Measurements from ENCODE around the gene SSC5D. TPM values are rescaled to one million over a fixed set of nuclear protein-coding genes. Genes with fewer than 3 reads are reported as not detected.

The SSC5D gene
- total and polyA plus RNA-seq, 2 experiments from 2014 or later, result 0.23 to 0.69 TPM

DNA sequence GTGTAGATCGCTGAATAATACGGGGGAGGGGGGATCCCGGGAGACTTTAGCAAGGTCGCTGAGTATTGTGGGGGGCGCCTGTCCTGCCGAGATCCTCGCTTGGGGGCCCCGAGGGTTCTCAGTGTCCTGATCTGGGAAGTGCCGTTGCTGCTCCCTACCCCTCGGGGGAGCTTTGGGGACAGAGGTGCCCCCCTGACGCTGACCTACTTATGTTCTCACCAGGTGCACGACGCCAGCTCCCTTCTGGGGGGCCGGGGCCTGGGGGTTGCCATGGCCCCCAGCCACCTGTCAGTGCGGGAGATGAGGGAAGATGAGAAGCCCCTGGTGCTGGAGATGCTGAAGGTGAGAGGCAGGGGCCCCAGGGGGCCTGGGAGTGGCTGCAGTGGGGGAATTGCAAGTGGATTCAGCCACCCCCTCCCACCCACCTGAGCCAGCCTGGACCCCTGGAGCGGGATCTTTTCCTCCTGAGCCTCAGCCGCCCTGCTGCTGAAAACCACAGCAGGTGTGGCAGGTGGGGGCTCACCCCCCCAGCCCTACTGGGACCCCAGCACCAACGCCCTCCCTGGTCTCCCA is 2.7 kb upstream of the SSC5D start:
- Mint-ChIP-seq H3K27ac (peak overlapping the region; percentile 97), H3K36me3 (ENCODE audit: low read depth) (no peaks in the 10 kb centered on the region; the same call in 2 of the 3 replicates), H3K27me3 (ENCODE audit: insufficient read depth, low read depth, poor library complexity) (peaks cover 14% of the 10 kb centered on the region), H3K4me1 (peaks cover 27% of the 10 kb centered on the region), H3K4me3 (peak overlapping the region; percentile 91), H3K9me3 (no peaks in the 10 kb centered on the region; the same call in 2 of the 3 replicates)
- Histone ChIP-seq H4K20me1 (replicated peaks; ENCODE audit: insufficient read depth) (no peaks in the 10 kb centered on the region), H3K4me1 (ENCODE audit: insufficient read depth) (peaks cover 22% of the 10 kb centered on the region; the same call in 1 of the 2 replicates), H3K79me2 (replicated peaks; ENCODE audit: insufficient read depth) (no peaks in the 10 kb centered on the region), H3K27ac (ENCODE audit: low read depth) (peak overlapping the region; percentile 74; the same call in 1 of the 2 replicates), H2AFZ (no peak overlapping the region), H3K36me3 (ENCODE audit: insufficient read depth) (no peaks in the 10 kb centered on the region), H3K4me2 (peak overlapping the region; percentile 95), H3F3A (replicated peaks; ENCODE audit: low read depth) (peaks cover 17% of the 10 kb centered on the region), H3K9me2 (ENCODE audit: insufficient read depth) (no peaks in the 10 kb centered on the region), H3K4me3 (peak overlapping the region; percentile 80), H3K27me3 (ENCODE audit: insufficient read depth) (no peaks in the 10 kb centered on the region)
- ATAC-seq, result no peak
- no peak for DNase-seq (ENCODE audit: low spot score)
- TF ChIP-seq, protein P1, sequence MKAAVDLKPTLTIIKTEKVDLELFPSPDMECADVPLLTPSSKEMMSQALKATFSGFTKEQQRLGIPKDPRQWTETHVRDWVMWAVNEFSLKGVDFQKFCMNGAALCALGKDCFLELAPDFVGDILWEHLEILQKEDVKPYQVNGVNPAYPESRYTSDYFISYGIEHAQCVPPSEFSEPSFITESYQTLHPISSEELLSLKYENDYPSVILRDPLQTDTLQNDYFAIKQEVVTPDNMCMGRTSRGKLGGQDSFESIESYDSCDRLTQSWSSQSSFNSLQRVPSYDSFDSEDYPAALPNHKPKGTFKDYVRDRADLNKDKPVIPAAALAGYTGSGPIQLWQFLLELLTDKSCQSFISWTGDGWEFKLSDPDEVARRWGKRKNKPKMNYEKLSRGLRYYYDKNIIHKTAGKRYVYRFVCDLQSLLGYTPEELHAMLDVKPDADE (IDR thresholded peaks at IDR 0.05), result no peak
- no peak for TF ChIP-seq ZNF331 (CRISPR knock-in tag; IDR thresholded peaks at IDR 0.05; ENCODE audit: low read depth)
- TF ChIP-seq, protein P2, sequence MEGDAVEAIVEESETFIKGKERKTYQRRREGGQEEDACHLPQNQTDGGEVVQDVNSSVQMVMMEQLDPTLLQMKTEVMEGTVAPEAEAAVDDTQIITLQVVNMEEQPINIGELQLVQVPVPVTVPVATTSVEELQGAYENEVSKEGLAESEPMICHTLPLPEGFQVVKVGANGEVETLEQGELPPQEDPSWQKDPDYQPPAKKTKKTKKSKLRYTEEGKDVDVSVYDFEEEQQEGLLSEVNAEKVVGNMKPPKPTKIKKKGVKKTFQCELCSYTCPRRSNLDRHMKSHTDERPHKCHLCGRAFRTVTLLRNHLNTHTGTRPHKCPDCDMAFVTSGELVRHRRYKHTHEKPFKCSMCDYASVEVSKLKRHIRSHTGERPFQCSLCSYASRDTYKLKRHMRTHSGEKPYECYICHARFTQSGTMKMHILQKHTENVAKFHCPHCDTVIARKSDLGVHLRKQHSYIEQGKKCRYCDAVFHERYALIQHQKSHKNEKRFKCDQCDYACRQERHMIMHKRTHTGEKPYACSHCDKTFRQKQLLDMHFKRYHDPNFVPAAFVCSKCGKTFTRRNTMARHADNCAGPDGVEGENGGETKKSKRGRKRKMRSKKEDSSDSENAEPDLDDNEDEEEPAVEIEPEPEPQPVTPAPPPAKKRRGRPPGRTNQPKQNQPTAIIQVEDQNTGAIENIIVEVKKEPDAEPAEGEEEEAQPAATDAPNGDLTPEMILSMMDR (conservative IDR thresholded peaks at IDR 0.05; ENCODE audit: low read depth in 2 of 2), result no peak
- no peak for TF ChIP-seq STAT1 (IDR thresholded peaks at IDR 0.05; ENCODE audit: unreplicated experiment)
- no peak for TF ChIP-seq CREB1 (CRISPR knock-in tag; IDR thresholded peaks at IDR 0.05; ENCODE audit: low read depth)
- TF ChIP-seq ZNF114 (CRISPR knock-in tag; IDR thresholded peaks at IDR 0.05), result no peak
- TF ChIP-seq, protein P3, sequence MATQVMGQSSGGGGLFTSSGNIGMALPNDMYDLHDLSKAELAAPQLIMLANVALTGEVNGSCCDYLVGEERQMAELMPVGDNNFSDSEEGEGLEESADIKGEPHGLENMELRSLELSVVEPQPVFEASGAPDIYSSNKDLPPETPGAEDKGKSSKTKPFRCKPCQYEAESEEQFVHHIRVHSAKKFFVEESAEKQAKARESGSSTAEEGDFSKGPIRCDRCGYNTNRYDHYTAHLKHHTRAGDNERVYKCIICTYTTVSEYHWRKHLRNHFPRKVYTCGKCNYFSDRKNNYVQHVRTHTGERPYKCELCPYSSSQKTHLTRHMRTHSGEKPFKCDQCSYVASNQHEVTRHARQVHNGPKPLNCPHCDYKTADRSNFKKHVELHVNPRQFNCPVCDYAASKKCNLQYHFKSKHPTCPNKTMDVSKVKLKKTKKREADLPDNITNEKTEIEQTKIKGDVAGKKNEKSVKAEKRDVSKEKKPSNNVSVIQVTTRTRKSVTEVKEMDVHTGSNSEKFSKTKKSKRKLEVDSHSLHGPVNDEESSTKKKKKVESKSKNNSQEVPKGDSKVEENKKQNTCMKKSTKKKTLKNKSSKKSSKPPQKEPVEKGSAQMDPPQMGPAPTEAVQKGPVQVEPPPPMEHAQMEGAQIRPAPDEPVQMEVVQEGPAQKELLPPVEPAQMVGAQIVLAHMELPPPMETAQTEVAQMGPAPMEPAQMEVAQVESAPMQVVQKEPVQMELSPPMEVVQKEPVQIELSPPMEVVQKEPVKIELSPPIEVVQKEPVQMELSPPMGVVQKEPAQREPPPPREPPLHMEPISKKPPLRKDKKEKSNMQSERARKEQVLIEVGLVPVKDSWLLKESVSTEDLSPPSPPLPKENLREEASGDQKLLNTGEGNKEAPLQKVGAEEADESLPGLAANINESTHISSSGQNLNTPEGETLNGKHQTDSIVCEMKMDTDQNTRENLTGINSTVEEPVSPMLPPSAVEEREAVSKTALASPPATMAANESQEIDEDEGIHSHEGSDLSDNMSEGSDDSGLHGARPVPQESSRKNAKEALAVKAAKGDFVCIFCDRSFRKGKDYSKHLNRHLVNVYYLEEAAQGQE (IDR thresholded peaks at IDR 0.05; ENCODE audit: unreplicated experiment), result no peak
- no peak for TF ChIP-seq EZH2phosphoT487 (IDR thresholded peaks at IDR 0.05; ENCODE audit: unreplicated experiment)
- TF ChIP-seq NANOG (IDR thresholded peaks at IDR 0.05; ENCODE audit: borderline replicate concordance), result no peak
